HG03439 (cell line): Measurements from ENCODE around the gene MKRN1.
A peak's percentile ranks its signal among the peaks of the same experiment; 100 is the strongest.
"Not testable (repeated sequence)": the region's sequence is repeated elsewhere in the genome, so short reads cannot be mapped to it uniquely, and the experiment has no call there.

Experiments used
- ATAC-seq: cut with Tn5 transposase; IDR thresholded peaks from one replicate; pipeline ENCODE4 v1.9.1; 2021; ENCODE audit warnings: mild to moderate bottlenecking, moderate library complexity; ENCODE audit not compliant: unreplicated experiment

Gene MKRN1

GRCh38 chr7:140479062-140479738 is at the start of gene MKRN1:
Gene MKRN1, minus strand, starts transcription at chr7:140479505. Its CDS starts 161 bp downstream, at chr7:140479344.
- peak; percentile 93 for ATAC-seq

- no peak for ATAC-seq
Measured at GRCh38 chr7:140526787-140527664, 47.7 kb upstream of the MKRN1 start.

GRCh38 chr7:140526214-140526613 is 46.9 kb upstream of the MKRN1 start:
- ATAC-seq = no peak

DNA sequence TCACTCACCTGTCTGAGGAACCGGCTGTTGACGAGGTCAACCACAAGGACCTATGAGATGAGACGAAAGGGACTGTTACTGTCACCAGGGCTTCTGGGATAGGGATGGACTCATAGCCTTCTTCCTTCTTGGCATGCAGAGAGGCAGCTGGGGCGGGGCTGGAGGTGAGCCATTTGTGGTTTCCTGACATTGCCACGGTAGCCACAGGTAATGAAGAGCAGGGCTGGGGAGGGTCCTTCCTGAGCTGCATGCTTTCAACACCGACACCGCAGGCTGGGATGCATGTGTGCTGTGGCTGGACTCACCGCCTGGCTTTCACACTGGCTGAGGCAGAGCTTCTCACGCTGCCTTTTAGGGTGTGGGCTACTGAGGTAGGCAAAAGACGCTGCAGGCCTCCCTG is 46.4 kb upstream of the MKRN1 start:
- ATAC-seq = no peak

DNA sequence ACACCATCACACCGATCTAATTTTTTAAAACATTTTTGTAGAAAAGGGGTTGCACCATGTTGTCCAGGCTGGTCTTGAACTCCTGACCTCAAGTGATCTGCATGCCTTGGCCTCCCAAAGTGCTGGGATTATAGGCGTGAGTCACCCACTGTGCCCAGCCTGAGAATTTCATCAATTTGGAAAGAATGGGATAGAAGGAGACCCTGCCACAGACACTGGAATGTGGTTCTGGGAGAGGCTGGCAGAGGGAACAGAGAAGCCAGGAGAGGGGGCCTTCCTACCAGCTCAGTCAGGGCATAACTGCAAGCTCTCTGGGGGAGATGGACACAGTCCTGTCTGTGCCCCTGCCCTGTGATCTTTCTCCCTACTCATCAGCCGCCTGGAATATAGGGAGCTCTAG is 42.1 kb upstream of the MKRN1 start:
- ATAC-seq = no peak

DNA sequence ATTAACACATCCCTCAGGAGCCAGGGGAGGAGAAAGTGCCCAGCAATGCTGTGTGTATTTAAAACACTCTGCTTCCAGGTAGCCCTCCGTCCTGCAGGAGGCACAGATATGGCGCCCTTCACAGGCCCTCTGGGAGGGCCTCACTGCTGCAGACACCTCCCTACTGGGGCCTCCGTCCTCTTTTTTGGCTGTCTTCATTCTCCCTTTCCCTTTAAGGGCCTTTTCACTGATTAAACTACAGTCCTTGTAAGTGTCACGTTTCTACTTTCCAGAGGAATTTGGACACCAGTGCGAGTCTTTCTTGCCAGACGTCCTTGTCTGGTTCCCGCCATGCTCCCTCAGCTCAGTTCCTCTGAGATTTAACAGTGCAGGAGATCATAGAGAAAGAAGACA is 39.7 kb upstream of the MKRN1 start:
- no peak for ATAC-seq

GRCh38 chr7:140518370-140519006 is 39.2 kb upstream of the MKRN1 start:
- ATAC-seq = no peak

GRCh38 chr7:140517546-140518369 is 38.5 kb upstream of the MKRN1 start:
- ATAC-seq = no peak

DNA sequence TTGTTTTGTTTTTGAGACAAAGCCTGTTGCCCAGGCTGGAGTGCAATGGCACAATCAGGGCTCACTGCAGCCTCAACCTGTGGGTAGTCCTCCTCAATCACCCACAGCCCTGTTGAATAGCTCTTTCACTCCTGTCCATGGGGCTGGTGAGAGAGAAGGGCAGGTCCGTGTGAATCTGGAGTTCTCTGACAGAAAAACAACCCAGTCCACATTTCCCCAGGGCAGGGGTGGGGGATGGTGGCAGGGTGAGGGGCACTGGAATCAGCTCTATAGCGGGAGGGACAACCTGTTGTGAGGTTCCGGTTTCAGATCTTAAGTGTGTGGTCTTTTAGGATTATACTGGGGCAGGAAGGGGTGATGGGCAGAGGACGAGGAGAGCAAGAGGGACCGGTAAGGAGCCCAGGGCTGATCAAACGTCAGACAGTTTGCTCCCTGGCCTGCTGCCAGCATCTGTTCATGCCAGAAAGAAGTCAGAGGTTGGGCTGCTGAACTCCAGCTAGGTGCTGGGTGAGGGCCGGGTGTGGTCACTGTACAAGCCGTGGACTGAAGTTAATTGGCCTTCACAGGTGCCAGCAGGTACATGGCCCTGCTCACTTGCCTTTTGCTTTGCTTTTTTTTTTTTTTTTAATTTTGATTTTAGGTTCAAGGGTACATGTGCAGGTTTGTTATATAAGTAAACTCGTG is 33.2 kb upstream of the MKRN1 start:
- no peak for ATAC-seq

- ATAC-seq = no peak
Measured at GRCh38 chr7:140509789-140510188, 30.5 kb upstream of the MKRN1 start.

- not testable (repeated sequence) for ATAC-seq
Measured at GRCh38 chr7:140507556-140507955, 28.3 kb upstream of the MKRN1 start.

DNA sequence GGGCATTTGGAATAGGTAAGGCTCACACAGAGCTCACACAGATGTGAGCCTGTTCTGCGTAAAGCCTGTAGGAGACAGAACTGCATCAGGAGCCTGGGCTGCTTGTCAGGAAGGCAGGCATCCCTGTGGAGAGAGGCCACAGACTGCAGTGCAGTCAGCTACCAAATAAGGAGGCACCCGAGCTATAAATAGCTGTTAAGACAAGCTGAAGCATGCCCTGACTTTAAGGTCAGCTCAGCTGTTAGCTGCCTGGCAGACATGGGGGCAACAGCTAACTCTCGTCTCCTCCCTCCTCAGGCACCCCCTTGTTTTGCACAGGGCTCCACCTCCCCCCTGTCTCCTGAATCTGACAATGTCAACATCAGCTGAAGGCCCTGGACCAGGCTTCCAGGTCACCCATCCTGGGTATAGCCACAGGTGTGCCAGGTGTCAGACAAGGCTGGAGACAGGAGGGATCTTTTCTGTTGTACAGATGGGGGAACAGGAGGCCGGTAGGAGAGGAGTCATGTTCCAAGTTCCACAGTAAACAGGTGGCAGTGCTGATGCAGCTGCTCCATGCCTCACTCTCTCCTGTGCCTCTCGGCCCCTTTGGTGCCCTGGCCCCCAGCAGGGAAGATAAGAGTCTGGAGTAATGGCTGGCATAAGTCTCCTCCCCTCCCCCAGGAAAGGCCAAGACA is 27.6 kb upstream of the MKRN1 start:
- ATAC-seq = peak; percentile 58

- ATAC-seq = no peak
Measured at GRCh38 chr7:140501966-140502365, 22.7 kb upstream of the MKRN1 start.

GRCh38 chr7:140497807-140498206 is 18.5 kb upstream of the MKRN1 start:
- ATAC-seq = not testable (repeated sequence)

GRCh38 chr7:140497241-140497769 is 18.0 kb upstream of the MKRN1 start:
- ATAC-seq = no peak

DNA sequence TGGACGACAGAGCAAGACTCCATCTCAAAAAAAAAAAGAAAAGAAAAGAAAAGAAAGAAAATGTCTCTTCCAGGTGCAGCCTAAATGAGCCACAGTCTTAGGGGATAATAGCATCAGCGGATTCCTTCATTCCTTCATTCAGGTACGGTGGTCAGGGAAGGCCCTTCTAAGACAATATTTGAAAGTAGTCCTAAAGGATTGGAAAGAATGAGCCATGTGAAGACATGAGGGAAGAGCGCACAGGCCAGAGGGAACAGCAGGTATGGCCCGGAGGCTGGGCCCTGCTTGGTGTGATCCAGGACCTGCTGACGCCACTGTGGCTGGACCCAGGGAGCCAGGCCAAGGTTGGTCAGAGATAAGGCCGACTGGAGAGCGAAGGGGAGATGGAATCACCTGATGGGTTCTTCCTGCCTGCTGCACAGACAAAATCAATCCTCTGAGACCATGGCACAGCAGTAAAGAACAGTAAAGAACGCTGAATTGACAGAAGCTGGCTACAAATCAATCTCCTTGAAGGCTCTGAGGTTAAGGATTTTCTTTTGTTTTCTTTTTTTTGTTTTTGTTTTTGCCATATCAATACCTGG is 16.3 kb upstream of the MKRN1 start:
- no peak for ATAC-seq

- no peak for ATAC-seq
Measured at GRCh38 chr7:140494867-140495266, 15.6 kb upstream of the MKRN1 start.

DNA sequence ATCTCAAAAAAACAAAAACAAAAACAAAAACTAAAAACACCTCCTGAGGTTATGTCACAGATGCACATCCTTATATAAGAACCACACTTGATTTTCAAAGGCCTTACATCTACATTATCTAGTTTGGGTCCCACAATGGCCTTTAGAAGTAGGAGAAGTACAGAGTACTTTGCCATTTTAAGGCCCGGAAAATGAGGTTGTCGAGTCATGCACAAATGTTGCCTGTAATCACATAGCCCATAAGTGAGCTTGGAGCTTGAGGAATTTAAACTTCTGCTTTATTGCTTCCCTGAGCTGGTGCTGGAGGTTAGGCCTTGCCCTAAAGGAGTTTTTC is 9.7 kb upstream of the MKRN1 start:
- no peak for ATAC-seq
